GM18526 (cell line): Measurements from ENCODE around the gene UGT1A4.

Source experiments
- POLR2A ChIP-seq: IDR thresholded peaks from 3 replicates; pipeline ENCODE4 v1.6.1; 2011; ENCODE audit not compliant: insufficient read length; ENCODE audit errors: extremely low read depth

The UGT1A4 gene

GRCh38 chr2:233766416-233766815 lies 47.9 kb downstream of the UGT1A4 start:
- TF ChIP-seq POLR2A = no peak

GRCh38 chr2:233768076-233768475 lies 49.5 kb downstream of the UGT1A4 start:
- TF ChIP-seq POLR2A = no peak

- no peak for TF ChIP-seq POLR2A
Observed at GRCh38 chr2:233769260-233769659, 50.7 kb downstream of the UGT1A4 start.

- TF ChIP-seq POLR2A = no peak
Observed at GRCh38 chr2:233772153-233772552, 53.6 kb downstream of the UGT1A4 start.

- no peak for TF ChIP-seq POLR2A
Observed at GRCh38 chr2:233772583-233772982, 54.0 kb downstream of the UGT1A4 start.

- TF ChIP-seq POLR2A = no peak
Observed at GRCh38 chr2:233773854-233774253, 55.3 kb downstream of the UGT1A4 start.

GRCh38 chr2:233775414-233775813 lies 56.9 kb downstream of the UGT1A4 start:
- TF ChIP-seq POLR2A = no peak

- no peak for TF ChIP-seq POLR2A
Observed at GRCh38 chr2:233778030-233778429, 59.5 kb downstream of the UGT1A4 start, which contains the start of gene MROH2A. TSS of gene MROH2A (plus strand) at chr2:233778330. CDS start at chr2:233779359, 1,029 bp downstream.

- TF ChIP-seq POLR2A = no peak
Observed at GRCh38 chr2:233779722-233780121, 61.2 kb downstream of the UGT1A4 start.

GRCh38 chr2:233780771-233781170 lies 62.2 kb downstream of the UGT1A4 start:
- no peak for TF ChIP-seq POLR2A

GRCh38 chr2:233789554-233789953 lies 71.0 kb downstream of the UGT1A4 start:
- no peak for TF ChIP-seq POLR2A

- TF ChIP-seq POLR2A = no peak
Observed at GRCh38 chr2:233791151-233791882, 72.8 kb downstream of the UGT1A4 start.

GRCh38 chr2:233791883-233792329 lies 73.4 kb downstream of the UGT1A4 start:
- no peak for TF ChIP-seq POLR2A

- TF ChIP-seq POLR2A = no peak
Observed at GRCh38 chr2:233792720-233793119, 74.2 kb downstream of the UGT1A4 start.

GRCh38 chr2:233793465-233794127 lies 75.1 kb downstream of the UGT1A4 start:
- no peak for TF ChIP-seq POLR2A

GRCh38 chr2:233794128-233794658 lies 75.7 kb downstream of the UGT1A4 start:
- no peak for TF ChIP-seq POLR2A
